Epithelial cell of prostate (primary cell): ENCODE measurements around the gene BCL11B.
"Not testable (repeated sequence)": the region's sequence is repeated elsewhere in the genome, so short reads cannot be mapped to it uniquely, and the experiment has no call there.

ENCODE experiments used
- DNase-seq: peaks from one replicate; pipeline ENCODE4 v3.0.0-alpha.2; 2011; ENCODE audit warnings: low read depth, low spot score
- H3K27ac ChIP-seq: fragments of 450-650 bp; 2 replicates; pipeline ENCODE4 v1.5.1; 2017; ENCODE audit warnings: mild to moderate bottlenecking

The BCL11B gene

GRCh38 chr14:99230208-99231151 is 41.5 kb downstream of the BCL11B start:
- H3K27ac ChIP-seq, result no peak overlapping the region
- DNase-seq, result no peak

GRCh38 chr14:99229654-99230207 is 42.3 kb downstream of the BCL11B start:
- DNase-seq, result no peak
- H3K27ac ChIP-seq, result no peak overlapping the region

GRCh38 chr14:99228760-99229159 is 43.2 kb downstream of the BCL11B start:
- not testable (repeated sequence) for H3K27ac ChIP-seq, DNase-seq

GRCh38 chr14:99226687-99227086 is 45.3 kb downstream of the BCL11B start:
- no peak overlapping the region for H3K27ac ChIP-seq
- no peak for DNase-seq

GRCh38 chr14:99225436-99226203 is 46.4 kb downstream of the BCL11B start:
- no peak overlapping the region for H3K27ac ChIP-seq
- DNase-seq, result no peak

GRCh38 chr14:99224948-99225347 is 47.0 kb downstream of the BCL11B start:
- H3K27ac ChIP-seq, result no peak overlapping the region
- no peak for DNase-seq

GRCh38 chr14:99224116-99224910 is 47.7 kb downstream of the BCL11B start:
- DNase-seq, result no peak
- no peak overlapping the region for H3K27ac ChIP-seq

- no peak for DNase-seq
- no peak overlapping the region for H3K27ac ChIP-seq
These were observed 50.6 kb downstream of the BCL11B start for GRCh38 chr14:99221445-99221844.

GRCh38 chr14:99217066-99217955 is 54.7 kb downstream of the BCL11B start:
- DNase-seq, result no peak
- H3K27ac ChIP-seq, result peak overlapping the region; percentile 34

GRCh38 chr14:99216191-99216590 is 55.8 kb downstream of the BCL11B start:
- H3K27ac ChIP-seq, result no peak overlapping the region

GRCh38 chr14:99215277-99215676 is 56.7 kb downstream of the BCL11B start:
- DNase-seq, result no peak
- H3K27ac ChIP-seq, result no peak overlapping the region

More at GRCh38 chr14:99216191-99216590, 55.8 kb downstream of the BCL11B start:
- no peak for DNase-seq

GRCh38 chr14:99214701-99215100 is 57.3 kb downstream of the BCL11B start:
- H3K27ac ChIP-seq, result no peak overlapping the region
- DNase-seq, result no peak

GRCh38 chr14:99213527-99213971 is 58.4 kb downstream of the BCL11B start:
- DNase-seq, result no peak
- H3K27ac ChIP-seq, result no peak overlapping the region

GRCh38 chr14:99213101-99213500 is 58.9 kb downstream of the BCL11B start:
- DNase-seq, result no peak
- H3K27ac ChIP-seq, result no peak overlapping the region

- no peak for DNase-seq
- no peak overlapping the region for H3K27ac ChIP-seq
These were observed 59.4 kb downstream of the BCL11B start for GRCh38 chr14:99212646-99213045.

GRCh38 chr14:99212199-99212598 is 59.8 kb downstream of the BCL11B start:
- DNase-seq, result no peak
- H3K27ac ChIP-seq, result no peak overlapping the region

GRCh38 chr14:99211410-99211809 is 60.6 kb downstream of the BCL11B start:
- DNase-seq, result no peak
- H3K27ac ChIP-seq, result no peak overlapping the region

GRCh38 chr14:99210333-99210732 is 61.7 kb downstream of the BCL11B start:
- DNase-seq, result no peak
- no peak overlapping the region for H3K27ac ChIP-seq

- H3K27ac ChIP-seq, result no peak overlapping the region
- no peak for DNase-seq
These were observed 62.6 kb downstream of the BCL11B start for GRCh38 chr14:99209409-99209808.
